ENCODE data around the gene DAB2IP.

DAB2IP gene

DNA sequence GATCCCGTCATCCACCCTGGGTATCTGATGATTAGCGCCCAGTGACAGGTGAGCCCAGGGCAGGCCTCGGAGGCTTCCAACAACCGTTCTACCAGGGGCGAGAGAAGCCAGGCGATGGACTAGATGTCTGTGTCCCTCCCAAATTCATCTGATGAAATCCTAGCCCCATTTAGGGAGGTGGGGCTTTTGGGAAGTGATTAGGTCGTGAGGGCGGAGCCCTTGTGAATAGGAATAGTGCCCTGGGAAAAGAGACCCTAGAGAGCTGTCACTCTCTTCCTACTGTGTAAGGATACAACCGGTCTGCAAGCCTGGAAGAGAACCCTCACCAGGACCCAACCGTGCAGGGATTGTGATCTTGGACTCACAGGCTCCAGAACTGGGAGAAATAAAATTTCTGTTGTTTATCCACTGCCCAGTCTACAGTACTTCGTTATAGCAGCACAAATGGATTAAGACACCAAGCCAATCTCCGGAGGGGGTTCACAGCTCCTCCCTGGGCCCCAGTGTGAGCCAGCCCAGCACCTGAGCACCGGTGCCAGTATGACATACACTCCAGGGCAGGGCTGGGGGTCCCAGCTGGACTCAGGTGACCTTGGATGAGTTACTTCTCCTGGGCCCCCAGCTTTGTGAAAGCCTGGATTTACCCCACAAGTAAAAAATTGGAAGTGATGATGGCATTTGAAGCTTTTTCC, 162.2 kb downstream of the DAB2IP start:
- H3K36me3 Mint-ChIP-seq (ENCODE audit: low read depth) = no peaks in the 10 kb centered on the region
- H3K4me1 Mint-ChIP-seq = peaks cover 21% of the 10 kb centered on the region
- TF ChIP-seq, protein P1, sequence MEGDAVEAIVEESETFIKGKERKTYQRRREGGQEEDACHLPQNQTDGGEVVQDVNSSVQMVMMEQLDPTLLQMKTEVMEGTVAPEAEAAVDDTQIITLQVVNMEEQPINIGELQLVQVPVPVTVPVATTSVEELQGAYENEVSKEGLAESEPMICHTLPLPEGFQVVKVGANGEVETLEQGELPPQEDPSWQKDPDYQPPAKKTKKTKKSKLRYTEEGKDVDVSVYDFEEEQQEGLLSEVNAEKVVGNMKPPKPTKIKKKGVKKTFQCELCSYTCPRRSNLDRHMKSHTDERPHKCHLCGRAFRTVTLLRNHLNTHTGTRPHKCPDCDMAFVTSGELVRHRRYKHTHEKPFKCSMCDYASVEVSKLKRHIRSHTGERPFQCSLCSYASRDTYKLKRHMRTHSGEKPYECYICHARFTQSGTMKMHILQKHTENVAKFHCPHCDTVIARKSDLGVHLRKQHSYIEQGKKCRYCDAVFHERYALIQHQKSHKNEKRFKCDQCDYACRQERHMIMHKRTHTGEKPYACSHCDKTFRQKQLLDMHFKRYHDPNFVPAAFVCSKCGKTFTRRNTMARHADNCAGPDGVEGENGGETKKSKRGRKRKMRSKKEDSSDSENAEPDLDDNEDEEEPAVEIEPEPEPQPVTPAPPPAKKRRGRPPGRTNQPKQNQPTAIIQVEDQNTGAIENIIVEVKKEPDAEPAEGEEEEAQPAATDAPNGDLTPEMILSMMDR (IDR thresholded peaks at IDR 0.05; ENCODE audit: unreplicated experiment in 3 of 3) = no peak
- no peak overlapping the region for H3K4me3 Mint-ChIP-seq
- peaks cover 25% of the 10 kb centered on the region for H3K27me3 Mint-ChIP-seq (ENCODE audit: low read depth)
- no peak overlapping the region for H3K27ac Mint-ChIP-seq
- no peaks in the 10 kb centered on the region for H3K9me3 Mint-ChIP-seq

GRCh38 chr9:121814594-121814993, 163.2 kb downstream of the DAB2IP start:
- TF ChIP-seq, protein P1 (IDR thresholded peaks at IDR 0.05; ENCODE audit: unreplicated experiment in 3 of 3) = no peak
- no peak overlapping the region for H3K27ac Mint-ChIP-seq
- no peak overlapping the region for H3K4me3 Mint-ChIP-seq
- H3K36me3 Mint-ChIP-seq (ENCODE audit: low read depth) = no peaks in the 10 kb centered on the region
- no peaks in the 10 kb centered on the region for H3K9me3 Mint-ChIP-seq
- H3K4me1 Mint-ChIP-seq = peaks cover 30% of the 10 kb centered on the region
- peaks cover 27% of the 10 kb centered on the region for H3K27me3 Mint-ChIP-seq (ENCODE audit: low read depth)

DNA sequence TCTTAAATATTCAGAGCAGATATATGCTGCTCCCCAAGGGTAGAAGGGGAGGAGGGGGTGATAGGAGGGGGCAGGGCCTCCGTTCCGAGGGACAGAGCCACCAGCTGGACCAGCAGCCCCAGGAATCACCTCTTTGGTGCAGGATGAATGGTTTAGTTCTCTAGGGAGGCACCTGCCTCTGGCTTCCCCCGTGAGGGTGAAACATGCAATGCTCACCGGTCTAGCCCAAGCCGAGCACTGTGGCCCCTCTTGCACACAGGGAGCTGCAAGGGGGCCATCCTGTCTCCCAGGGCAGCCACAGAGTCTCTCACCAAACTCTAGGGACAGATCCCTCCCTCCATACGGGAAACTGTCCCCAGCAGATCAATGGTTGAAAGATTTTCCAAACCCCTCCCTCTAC, 163.7 kb downstream of the DAB2IP start:
- Mint-ChIP-seq H3K4me3 (no peak overlapping the region), H3K4me1 (peaks cover 32% of the 10 kb centered on the region), H3K9me3 (no peaks in the 10 kb centered on the region), H3K36me3 (ENCODE audit: low read depth) (no peaks in the 10 kb centered on the region), H3K27ac (no peak overlapping the region), H3K27me3 (ENCODE audit: low read depth) (peaks cover 27% of the 10 kb centered on the region)
- TF ChIP-seq, protein P1 (IDR thresholded peaks at IDR 0.05; ENCODE audit: unreplicated experiment in 3 of 3) = no peak

- TF ChIP-seq, protein P1 (IDR thresholded peaks at IDR 0.05; ENCODE audit: unreplicated experiment in 3 of 3) = no peak
Measured at GRCh38 chr9:121815546-121816448, 164.4 kb downstream of the DAB2IP start.

GRCh38 chr9:121816449-121816817, 165.0 kb downstream of the DAB2IP start:
- H3K9me3 Mint-ChIP-seq = no peaks in the 10 kb centered on the region
- TF ChIP-seq, protein P1 (IDR thresholded peaks at IDR 0.05; ENCODE audit: unreplicated experiment in 3 of 3) = no peak
- no peak overlapping the region for H3K4me3 Mint-ChIP-seq
- H3K27ac Mint-ChIP-seq = no peak overlapping the region
- peaks cover 38% of the 10 kb centered on the region for H3K4me1 Mint-ChIP-seq
- H3K36me3 Mint-ChIP-seq (ENCODE audit: low read depth) = no peaks in the 10 kb centered on the region
- H3K27me3 Mint-ChIP-seq (ENCODE audit: low read depth) = peaks cover 33% of the 10 kb centered on the region

More at GRCh38 chr9:121815546-121816448, 164.4 kb downstream of the DAB2IP start:
- Mint-ChIP-seq H3K27me3 (ENCODE audit: low read depth) (peaks cover 31% of the 10 kb centered on the region), H3K36me3 (ENCODE audit: low read depth) (no peaks in the 10 kb centered on the region), H3K27ac (peak overlapping the region in 1 of 3 experiments; percentile 68), H3K4me3 (no peak overlapping the region), H3K4me1 (peaks cover 33% of the 10 kb centered on the region), H3K9me3 (no peaks in the 10 kb centered on the region)

Measured in nephron (organoid).